ENCODE measurements around the gene PRKAR1B. TPM values are rescaled to one million over a fixed set of nuclear protein-coding genes. Genes with fewer than 3 reads are reported as not detected.

PRKAR1B gene
- total and polyA plus RNA-seq, 7 donors: 9.5 to 26.6 (median 11.4) TPM

DNA sequence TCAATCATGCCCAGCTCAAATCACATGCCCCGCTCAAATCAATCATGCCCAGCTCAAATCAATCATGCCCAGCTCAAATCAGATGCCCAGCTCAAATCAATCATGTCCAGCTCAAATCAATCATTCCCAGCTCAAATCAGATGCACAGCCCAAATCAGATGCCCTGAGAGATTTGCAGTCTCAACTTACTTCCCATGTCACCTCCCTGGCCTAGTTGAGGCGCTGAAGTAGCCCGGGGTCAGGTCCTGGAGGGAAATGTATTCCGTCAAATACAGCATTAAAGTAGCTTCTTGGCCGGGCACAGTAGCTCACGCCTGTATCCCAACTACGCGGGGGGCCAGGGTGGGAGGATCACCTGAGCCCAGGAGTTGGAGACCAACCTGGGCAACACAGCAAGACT, 15.7 kb upstream of the PRKAR1B start:
- Histone ChIP-seq H3K27me3 (no peaks in the 10 kb centered on the region), H3K4me1 (no peaks in the 10 kb centered on the region), H3K36me3 (peaks cover 8 to 43% (median 21%) of the 10 kb centered on the region in 4 donors), H3K9me3 (no peaks in the 10 kb centered on the region), H3K27ac (no peak overlapping the region), H3K4me3 (no peak overlapping the region)
- DNase-seq: no peak
- WGBS, 2 donors: 84 to 98% methylated on average over 8 of the region's 8 CpGs
- intact Hi-C loops (cut with DNase I): no loop called here
- TF ChIP-seq EP300 (IDR thresholded peaks at IDR 0.05): no peak
- TF ChIP-seq, protein P1, sequence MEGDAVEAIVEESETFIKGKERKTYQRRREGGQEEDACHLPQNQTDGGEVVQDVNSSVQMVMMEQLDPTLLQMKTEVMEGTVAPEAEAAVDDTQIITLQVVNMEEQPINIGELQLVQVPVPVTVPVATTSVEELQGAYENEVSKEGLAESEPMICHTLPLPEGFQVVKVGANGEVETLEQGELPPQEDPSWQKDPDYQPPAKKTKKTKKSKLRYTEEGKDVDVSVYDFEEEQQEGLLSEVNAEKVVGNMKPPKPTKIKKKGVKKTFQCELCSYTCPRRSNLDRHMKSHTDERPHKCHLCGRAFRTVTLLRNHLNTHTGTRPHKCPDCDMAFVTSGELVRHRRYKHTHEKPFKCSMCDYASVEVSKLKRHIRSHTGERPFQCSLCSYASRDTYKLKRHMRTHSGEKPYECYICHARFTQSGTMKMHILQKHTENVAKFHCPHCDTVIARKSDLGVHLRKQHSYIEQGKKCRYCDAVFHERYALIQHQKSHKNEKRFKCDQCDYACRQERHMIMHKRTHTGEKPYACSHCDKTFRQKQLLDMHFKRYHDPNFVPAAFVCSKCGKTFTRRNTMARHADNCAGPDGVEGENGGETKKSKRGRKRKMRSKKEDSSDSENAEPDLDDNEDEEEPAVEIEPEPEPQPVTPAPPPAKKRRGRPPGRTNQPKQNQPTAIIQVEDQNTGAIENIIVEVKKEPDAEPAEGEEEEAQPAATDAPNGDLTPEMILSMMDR (IDR thresholded peaks at IDR 0.05): no peak
- TF ChIP-seq POLR2A (IDR thresholded peaks at IDR 0.05): no peak
- no peak for TF ChIP-seq POLR2AphosphoS5 (IDR thresholded peaks at IDR 0.05)

DNA sequence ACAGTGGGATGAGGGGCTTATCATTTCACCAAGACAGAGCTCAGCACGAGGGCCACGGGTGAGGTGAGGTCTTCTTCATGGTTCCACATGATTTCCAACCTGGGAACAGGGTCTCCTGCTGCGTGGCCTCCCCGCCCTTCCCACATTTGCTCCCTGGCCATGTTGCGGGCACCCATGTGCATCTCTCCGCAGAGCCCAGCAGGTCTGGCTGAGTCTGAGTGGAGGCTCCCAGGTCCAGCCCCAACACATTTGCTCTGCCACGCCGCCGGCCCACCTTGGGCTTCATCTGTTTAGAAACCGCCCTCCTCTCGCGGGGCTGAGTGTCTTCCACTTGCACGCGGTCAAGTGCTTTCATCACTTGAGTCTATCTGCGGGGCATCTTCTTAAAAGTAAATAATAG, 14.8 kb upstream of the PRKAR1B start:
- WGBS, 2 donors: 90 to 96% methylated on average over 15 of the region's 15 CpGs

DNA sequence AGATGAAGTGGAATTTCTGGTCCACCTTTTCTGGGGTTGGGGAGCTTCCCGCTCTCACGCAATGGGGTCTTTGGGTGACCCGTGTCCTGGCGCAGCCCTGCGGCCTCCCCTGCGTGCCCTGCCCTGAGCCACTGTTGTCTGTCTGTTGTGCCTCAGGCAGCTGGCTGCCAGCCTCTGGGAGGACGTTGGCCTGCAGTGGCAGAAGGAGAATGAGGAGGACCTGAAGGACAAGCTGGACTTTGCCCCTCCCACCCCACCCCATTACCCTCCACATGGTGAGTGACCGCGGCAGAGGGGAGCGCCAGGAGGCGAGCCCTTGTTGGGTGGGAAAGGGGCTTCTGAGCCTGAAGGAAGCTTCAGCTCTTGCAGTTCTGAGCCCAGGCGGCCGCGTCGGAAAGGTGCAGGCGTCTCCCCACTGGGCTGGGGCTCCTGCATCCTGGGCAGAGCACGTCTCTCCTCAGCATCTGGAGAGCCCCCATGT, 14.2 kb upstream of the PRKAR1B start:
- Histone ChIP-seq H3K9me3 (no peaks in the 10 kb centered on the region), H3K36me3 (peaks cover 8 to 43% (median 21%) of the 10 kb centered on the region in 4 donors), H3K4me3 (no peak overlapping the region), H3K4me1 (no peaks in the 10 kb centered on the region), H3K27ac (no peak overlapping the region), H3K27me3 (no peaks in the 10 kb centered on the region)
- peak; percentile 33 for DNase-seq
- WGBS, 2 donors: 93 to 95% methylated on average over 17 of the region's 17 CpGs
- TF ChIP-seq POLR2AphosphoS5 (IDR thresholded peaks at IDR 0.05) (no peak), EP300 (IDR thresholded peaks at IDR 0.05) (no peak), POLR2A (IDR thresholded peaks at IDR 0.05) (no peak)
- TF ChIP-seq, protein P1 (IDR thresholded peaks at IDR 0.05): no peak
- intact Hi-C loops (cut with DNase I): no loop called here

More for the DNA sequence above, 14.8 kb upstream of the PRKAR1B start:
- Histone ChIP-seq H3K4me1 (no peaks in the 10 kb centered on the region), H3K27ac (no peak overlapping the region), H3K4me3 (no peak overlapping the region), H3K36me3 (peaks cover 8 to 43% (median 21%) of the 10 kb centered on the region in 4 donors), H3K27me3 (no peaks in the 10 kb centered on the region), H3K9me3 (no peaks in the 10 kb centered on the region)
- peak; percentile 44 for DNase-seq
- intact Hi-C loops (cut with DNase I): no loop called here
- TF ChIP-seq EP300 (IDR thresholded peaks at IDR 0.05) (no peak), POLR2A (IDR thresholded peaks at IDR 0.05) (no peak), POLR2AphosphoS5 (IDR thresholded peaks at IDR 0.05) (no peak)
- TF ChIP-seq, protein P1 (IDR thresholded peaks at IDR 0.05): no peak

DNA sequence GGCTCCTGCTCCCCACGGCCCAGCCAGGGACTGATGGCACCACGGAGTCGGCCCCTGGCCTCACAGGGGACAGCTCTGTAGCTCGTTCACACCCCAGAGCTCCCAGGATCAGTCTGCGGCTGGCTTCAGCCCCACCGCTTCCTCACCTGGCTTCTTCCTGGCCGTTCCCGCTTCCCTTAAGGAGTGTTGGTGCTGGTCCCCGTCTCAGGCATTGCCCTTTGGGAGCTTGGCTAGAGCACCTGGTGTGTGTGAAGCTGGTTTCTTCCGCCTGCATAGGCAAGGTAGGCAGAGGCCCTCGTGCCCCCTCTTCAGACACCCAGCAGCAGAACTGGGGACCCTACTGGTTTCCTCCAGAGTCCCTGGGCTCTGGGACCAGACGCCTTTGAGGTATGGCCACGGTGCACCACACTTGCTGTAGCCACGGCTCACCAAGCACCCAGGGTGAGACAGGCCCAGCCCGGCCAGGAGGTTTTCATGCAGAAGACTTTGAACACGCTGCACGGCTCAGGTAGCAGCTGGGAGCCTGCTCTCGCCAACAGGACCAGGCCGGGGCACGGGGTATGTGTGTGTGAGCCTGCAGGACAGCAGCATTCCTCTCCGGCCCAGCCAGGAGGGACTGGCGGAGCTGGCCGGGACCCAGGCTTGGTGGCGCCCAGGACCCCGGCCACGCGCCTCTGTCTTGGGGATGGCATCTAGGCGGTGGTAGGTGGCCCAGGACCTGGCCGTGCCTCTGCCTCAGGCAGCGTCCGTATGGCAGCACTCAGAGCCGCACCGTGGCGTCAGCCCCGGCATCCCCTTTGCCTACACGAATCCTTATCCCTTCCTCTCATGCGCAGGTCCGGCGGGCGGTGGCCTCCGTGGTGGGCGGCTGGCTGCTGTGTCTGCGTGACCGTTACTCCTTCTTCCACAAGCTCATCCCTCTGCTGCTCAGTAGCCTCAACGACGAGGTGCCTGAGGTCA, 13.2 kb upstream of the PRKAR1B start:
- Histone ChIP-seq H3K36me3 (peaks cover 8 to 37% (median 21%) of the 10 kb centered on the region in 4 donors), H3K27ac (no peak overlapping the region), H3K4me3 (no peak overlapping the region), H3K4me1 (no peaks in the 10 kb centered on the region), H3K9me3 (no peaks in the 10 kb centered on the region), H3K27me3 (no peaks in the 10 kb centered on the region)
- 96 to 97% methylated on average over 46 of the region's 46 CpGs for WGBS, 2 donors
- DNase-seq: peak; percentile 64
- intact Hi-C loops (cut with DNase I): no loop called here
- TF ChIP-seq EP300 (IDR thresholded peaks at IDR 0.05): no peak
- TF ChIP-seq, protein P1 (IDR thresholded peaks at IDR 0.05): no peak
- TF ChIP-seq POLR2AphosphoS5 (IDR thresholded peaks at IDR 0.05): no peak
- no peak for TF ChIP-seq POLR2A (IDR thresholded peaks at IDR 0.05)

Data from sigmoid colon (tissue), 7 donors.